Stimulated activated CD4-positive, alpha-beta T cell treated with anti-CD3 and anti-CD28 coated beads, Interleukin-15, amount 100 ng/mL, for 48 hours (primary cell): ENCODE results near the gene RGS7BP.
"Not testable (repeated sequence)": the region's sequence is repeated elsewhere in the genome, so short reads cannot be mapped to it uniquely, and the experiment has no call there.

Source experiments
- DNase-seq, 2 donors: peaks; one replicate each; pipeline ENCODE4 v3.0.0-alpha.2; 2020; ENCODE audit warnings: low read depth in 2 of 2

RGS7BP gene

DNA sequence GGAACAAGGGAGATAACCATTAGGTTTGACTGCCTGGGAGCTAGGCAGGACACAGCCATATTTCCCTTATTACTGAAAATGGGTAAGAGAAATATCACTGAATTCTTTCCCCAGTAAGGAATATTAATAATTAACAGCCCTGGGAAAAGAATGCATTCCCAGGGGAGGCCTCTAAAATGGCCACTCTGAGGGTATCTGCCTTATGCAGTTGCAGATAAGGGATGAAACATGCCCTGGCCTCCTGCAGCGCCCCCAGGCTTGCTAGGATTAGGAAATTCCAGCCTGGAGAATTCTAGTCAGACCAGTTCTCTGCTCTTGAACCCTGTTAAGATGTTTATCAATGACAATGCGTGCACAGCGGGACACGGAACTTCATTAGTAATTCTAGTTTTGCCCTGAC, 52.8 kb downstream of the RGS7BP start:
- DNase-seq = not testable (repeated sequence)

DNA sequence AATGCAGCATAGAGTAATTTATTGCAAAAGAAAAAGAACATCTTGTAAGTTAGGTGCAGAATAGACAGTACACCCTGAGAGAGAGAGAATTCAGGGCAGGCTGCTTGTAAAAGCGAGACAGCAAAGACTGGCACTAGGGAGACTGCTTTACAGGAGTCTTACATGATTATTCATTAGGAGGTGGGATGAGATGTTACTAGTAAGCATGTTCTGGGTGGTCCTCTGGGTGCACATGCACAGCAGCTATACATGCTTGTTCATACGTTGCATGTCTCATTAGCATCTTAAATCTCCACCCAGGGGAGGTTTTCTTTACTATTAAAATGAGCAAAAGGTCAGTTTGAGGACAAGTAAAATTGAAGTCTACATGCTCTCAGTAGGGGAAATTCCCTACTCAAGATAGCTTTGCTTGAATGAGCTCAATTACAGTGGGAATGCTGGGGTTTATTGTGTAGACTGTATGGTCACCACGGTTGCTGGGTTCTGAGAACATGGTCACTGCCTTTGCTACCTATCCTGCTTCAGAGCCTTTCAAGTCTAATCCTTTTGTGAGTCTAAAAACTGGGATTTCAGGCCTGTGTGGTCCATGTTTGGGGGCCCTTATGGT, 60.6 kb downstream of the RGS7BP start:
- DNase-seq = no peak

DNA sequence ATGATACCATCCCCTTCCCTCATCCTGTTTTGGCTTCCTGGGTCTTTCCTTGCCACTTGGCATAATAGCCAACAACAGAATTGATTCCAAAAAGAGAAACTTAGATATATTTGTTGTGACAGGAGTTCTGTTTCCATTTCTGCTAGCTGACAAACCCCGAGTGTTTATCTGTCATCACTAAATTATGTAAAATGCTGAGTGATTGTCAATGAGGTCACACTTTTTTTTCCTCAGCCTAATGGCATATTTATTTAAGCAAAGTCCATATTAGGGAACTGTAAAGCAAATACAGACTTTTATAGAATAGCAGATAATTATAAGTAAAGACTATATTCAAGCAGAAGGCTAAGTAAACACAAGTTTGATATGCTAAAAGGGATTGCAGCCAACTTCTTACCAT, 64.0 kb downstream of the RGS7BP start:
- no peak for DNase-seq

GRCh38 chr5:64570395-64570996, 64.7 kb downstream of the RGS7BP start:
- no peak for DNase-seq

- DNase-seq = no peak
Observed at GRCh38 chr5:64575561-64575960, 69.7 kb downstream of the RGS7BP start.

GRCh38 chr5:64576250-64576649, 70.4 kb downstream of the RGS7BP start:
- DNase-seq = no peak

DNA sequence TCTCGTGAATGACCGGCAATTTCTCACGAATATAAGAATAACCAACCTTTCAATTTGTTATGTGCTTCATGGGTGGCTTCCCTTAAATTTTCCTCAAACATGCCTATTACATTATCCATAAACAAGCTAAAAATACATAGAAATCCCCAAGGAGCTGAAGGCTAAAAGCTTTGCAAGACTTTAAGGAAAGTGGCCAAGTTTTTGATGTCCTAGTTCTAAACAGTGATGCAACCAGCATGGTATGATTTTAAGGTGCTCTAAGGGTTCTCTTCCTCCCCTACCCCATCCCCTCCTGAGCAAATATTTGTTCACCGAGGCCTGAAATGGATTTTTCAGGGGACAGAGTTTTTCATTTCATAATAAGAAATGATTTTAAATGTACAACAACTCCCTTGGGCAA, 79.8 kb downstream of the RGS7BP start:
- DNase-seq = no peak

- no peak for DNase-seq
Observed at GRCh38 chr5:64587370-64587769, 81.6 kb downstream of the RGS7BP start.

DNA sequence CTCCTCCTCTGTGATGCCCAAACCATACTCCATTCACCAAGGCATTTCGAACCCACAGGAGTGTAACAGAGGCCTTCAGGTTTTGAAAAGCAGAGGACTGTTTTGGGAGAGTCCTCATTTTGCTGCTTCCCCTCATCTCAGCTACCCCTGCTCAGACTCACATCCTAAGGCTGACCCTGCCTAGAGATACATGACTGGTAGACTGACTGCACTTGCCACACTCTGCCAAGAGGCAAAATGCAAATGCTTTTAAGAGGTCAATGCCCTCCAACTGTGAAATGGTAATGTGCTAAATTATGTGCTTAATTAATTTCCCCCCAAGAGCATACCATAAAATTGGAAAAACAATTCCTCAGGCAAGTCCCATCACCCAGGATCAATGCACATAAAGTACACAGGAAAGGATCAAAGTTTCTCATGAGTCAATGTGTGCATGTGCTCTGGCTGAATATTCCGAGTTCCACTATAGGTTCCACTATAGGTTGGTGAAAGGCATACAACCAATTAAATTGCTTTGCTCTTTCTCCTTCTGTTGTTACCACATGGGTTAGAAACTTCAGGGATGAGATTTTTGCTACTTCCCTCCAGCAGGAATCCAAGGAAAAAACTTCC, 87.0 kb downstream of the RGS7BP start:
- no peak for DNase-seq

- DNase-seq = no peak
Observed at GRCh38 chr5:64594025-64594424, 88.2 kb downstream of the RGS7BP start.

- no peak for DNase-seq
Observed at GRCh38 chr5:64594601-64595000, 88.8 kb downstream of the RGS7BP start.

- no peak for DNase-seq
Observed at GRCh38 chr5:64595031-64595855, 89.4 kb downstream of the RGS7BP start.

GRCh38 chr5:64599226-64599625, 93.4 kb downstream of the RGS7BP start:
- no peak for DNase-seq

GRCh38 chr5:64603676-64604075, 97.9 kb downstream of the RGS7BP start:
- no peak for DNase-seq

DNA sequence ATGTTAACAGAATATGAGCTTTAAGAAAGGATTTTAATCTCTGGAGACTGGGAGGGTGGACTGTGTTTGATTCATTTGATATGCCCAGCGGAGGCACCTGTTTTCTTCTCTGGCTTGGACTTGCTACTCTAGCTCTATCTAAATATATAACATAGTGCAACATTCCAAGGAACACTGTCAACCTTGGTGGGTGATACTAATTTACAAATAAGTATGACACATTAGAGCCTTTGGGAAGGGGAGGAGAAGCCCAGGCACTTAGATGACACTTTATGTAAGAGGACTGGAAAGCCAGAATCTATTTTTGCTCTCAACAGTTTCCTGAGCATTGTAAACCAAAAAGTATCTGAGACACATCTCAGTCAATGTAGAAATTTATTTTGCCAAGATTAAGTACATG, 101.1 kb downstream of the RGS7BP start:
- no peak for DNase-seq

- no peak for DNase-seq
Observed at GRCh38 chr5:64612344-64612961, 106.6 kb downstream of the RGS7BP start.

DNA sequence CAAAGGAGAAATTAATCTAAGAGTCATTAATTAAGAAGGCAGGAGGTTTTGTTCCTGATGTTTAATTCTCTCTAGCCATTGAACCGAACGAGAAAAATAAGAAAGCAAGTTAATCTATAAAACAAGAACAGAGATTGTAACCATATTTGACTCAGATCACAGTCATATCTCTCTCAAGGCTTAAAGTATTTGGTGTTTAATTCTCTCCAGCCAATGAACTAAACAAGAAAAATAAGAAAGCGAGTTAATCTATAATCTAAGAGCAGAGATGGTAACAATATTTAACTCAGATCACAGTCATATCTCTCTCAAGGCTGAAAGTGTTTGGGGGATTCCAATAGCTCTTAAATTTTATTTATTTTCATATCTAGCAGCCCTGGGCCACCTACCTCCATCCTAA, 110.1 kb downstream of the RGS7BP start:
- DNase-seq = no peak

GRCh38 chr5:64619609-64620008, 113.8 kb downstream of the RGS7BP start:
- DNase-seq = no peak

GRCh38 chr5:64622991-64623390, 117.2 kb downstream of the RGS7BP start:
- DNase-seq = no peak

DNA sequence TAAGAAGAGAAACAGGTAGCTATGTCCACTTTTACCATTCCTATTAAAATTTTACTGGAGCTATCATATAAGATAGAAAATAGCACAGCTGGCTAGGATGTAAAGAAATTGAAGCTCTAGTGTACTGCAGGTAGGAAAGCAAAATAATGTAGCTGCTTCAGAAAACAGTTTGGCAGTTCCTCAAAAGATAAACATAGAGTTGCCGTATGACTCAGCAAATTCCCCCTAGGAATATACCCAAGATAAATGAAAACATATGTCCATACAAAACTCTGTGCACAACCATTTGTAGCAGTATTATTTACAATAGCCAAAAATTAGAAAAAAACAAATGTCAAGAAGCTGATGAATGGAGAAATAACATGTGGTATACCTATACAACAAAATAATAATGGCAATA, 119.9 kb downstream of the RGS7BP start:
- no peak for DNase-seq

- no peak for DNase-seq
Observed at GRCh38 chr5:64628901-64629300, 123.1 kb downstream of the RGS7BP start.

- no peak for DNase-seq
Observed at GRCh38 chr5:64629841-64630240, 124.0 kb downstream of the RGS7BP start.
